ENCODE measurements around the gene HNRNPF. TPM values are rescaled to one million over a fixed set of nuclear protein-coding genes. Genes with fewer than 3 reads are reported as not detected.

Gene HNRNPF
- total RNA-seq, 2 experiments from 2014 or later: 477 to 494 TPM

GRCh38 chr10:43369921-43370320 is 39.1 kb downstream of the HNRNPF start:
- DNase-seq: no peak
- H3K27me3 Mint-ChIP-seq: no peaks in the 10 kb centered on the region
- ChIA-PET POLR2A (no interaction called here), CTCF (no interaction called here)
- H3K9me3 Mint-ChIP-seq: no peaks in the 10 kb centered on the region
- H3K36me3 Mint-ChIP-seq (ENCODE audit: low read depth): no peaks in the 10 kb centered on the region
- H3K4me3 Mint-ChIP-seq: no peak overlapping the region
- H3K27ac Mint-ChIP-seq: no peak overlapping the region
- peaks cover 12% of the 10 kb centered on the region for H3K4me1 Mint-ChIP-seq

DNA sequence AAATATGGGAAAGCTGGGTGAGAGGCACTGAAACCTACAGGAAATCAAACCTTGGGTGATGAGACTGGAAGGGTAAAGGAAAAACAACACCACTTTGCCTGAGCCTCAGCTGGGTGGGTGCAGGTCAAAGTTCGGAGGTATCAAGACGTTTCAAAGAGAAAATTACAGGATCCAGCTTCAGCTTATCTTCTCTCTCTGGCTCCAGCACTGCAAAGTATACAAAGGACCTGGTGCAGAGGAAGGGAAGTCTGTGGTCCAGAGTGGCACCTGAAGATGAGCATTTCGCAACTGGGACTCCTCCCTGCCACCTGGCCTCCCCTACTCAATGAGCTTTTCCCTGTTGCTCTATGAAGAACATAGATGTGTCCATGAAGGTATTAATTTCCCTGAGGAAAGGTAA is 44.0 kb downstream of the HNRNPF start:
- no peak overlapping the region for H3K4me3 Mint-ChIP-seq
- no peaks in the 10 kb centered on the region for H3K27me3 Mint-ChIP-seq
- ChIA-PET POLR2A (no interaction called here), CTCF (interaction anchor here (0.5 kb wide), 1 partner anchor 71 kb away, joined by 3 read pairs; no protein-coding TSS in a partner anchor)
- peaks cover 17% of the 10 kb centered on the region for H3K36me3 Mint-ChIP-seq (ENCODE audit: low read depth)
- H3K27ac Mint-ChIP-seq: no peak overlapping the region
- H3K4me1 Mint-ChIP-seq: peaks cover 29% of the 10 kb centered on the region
- DNase-seq: no peak
- H3K9me3 Mint-ChIP-seq: no peaks in the 10 kb centered on the region

DNA sequence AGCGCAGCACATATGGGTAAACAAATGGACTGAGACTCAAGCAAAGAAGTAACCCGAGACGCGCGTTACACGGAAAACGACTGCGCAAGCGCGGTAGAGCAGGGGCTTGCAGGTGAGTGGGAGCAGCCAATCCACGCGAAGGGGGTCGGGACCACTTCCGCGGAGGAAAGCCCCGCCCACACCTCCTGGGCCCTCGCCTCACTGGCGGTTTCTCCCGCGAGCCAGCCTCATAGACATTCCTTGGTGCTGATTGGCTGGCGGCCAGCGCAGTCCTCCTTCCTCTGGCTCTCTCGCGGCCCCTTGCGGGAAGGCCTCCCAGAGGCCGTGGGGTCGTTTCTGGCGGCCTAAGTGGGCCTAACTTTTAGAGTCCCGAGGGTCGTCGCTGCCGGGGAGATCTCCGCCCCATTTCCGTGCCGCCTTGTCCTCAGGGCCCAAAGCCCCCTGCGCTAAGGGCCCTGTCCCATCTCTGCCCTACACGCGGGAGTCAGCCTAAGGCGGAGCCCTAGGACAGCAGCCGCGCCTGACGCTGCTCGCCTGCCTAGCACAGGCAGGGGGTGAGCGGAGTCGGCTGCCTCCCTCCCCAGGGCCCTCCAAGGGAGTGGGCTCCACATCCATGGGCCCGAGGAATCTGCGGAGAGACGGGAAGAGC is 46.7 kb downstream of the HNRNPF start:
- CTCF ChIA-PET: interaction anchor here (0.7 to 3.2 kb wide), 8 partner anchors 10 to 158 kb away, joined by 3 to 12 read pairs (median 3); partner anchors contain the start of gene ZNF487
- Mint-ChIP-seq H3K27ac (peak overlapping the region; percentile 88), H3K9me3 (no peaks in the 10 kb centered on the region), H3K36me3 (ENCODE audit: low read depth) (peaks cover 19% of the 10 kb centered on the region), H3K27me3 (no peaks in the 10 kb centered on the region), H3K4me3 (peak overlapping the region; percentile 91), H3K4me1 (peaks cover 37% of the 10 kb centered on the region)
- DNase-seq: peak; percentile 99
- POLR2A ChIA-PET: interaction anchor here (0.6 to 2.8 kb wide), 14 partner anchors 9 to 241 kb away, joined by 3 to 37 read pairs (median 4); partner anchors contain the start of genes CSGALNACT2, FXYD4 and HNRNPF

- peak; percentile 39 for DNase-seq
- Mint-ChIP-seq H3K27ac (peak overlapping the region; percentile 88), H3K27me3 (no peaks in the 10 kb centered on the region), H3K36me3 (ENCODE audit: low read depth) (peaks cover 19% of the 10 kb centered on the region), H3K4me1 (peaks cover 40% of the 10 kb centered on the region), H3K4me3 (peak overlapping the region; percentile 91), H3K9me3 (no peaks in the 10 kb centered on the region)
- POLR2A ChIA-PET: interaction anchor here (0.6 to 2.8 kb wide), 16 partner anchors 9 to 241 kb away, joined by 3 to 37 read pairs (median 4); partner anchors contain the start of genes CSGALNACT2, FXYD4 and HNRNPF
- CTCF ChIA-PET: interaction anchor here (0.9 to 3.2 kb wide), 7 partner anchors 13 to 157 kb away, joined by 3 to 12 read pairs (median 3); partner anchors contain the start of gene ZNF487
Observed at GRCh38 chr10:43361547-43362190, 47.3 kb downstream of the HNRNPF start.

DNA sequence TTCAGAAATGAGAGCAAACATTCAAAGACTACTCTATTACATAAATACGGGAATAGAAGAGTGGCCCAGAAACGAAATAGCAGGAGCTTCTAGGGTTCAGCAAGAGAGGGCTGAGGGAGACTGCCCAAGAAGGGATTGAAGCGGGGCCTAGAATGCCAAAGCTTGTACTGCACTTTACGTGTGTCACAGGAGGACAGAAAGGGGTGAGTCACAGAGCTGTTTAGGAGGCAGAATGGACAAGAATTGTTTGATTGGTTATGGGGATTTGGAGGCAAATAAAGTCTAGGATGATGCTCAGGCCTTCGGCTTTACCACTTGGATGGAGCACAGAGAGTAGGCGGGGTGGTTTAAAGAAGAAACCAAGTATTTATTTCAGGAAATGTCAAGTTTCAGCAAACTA is 48.9 kb downstream of the HNRNPF start:
- Mint-ChIP-seq H3K4me3 (peak overlapping the region; percentile 56), H3K27me3 (no peaks in the 10 kb centered on the region), H3K27ac (peak overlapping the region; percentile 88), H3K36me3 (ENCODE audit: low read depth) (peaks cover 19% of the 10 kb centered on the region), H3K9me3 (no peaks in the 10 kb centered on the region), H3K4me1 (peaks cover 53% of the 10 kb centered on the region)
- ChIA-PET CTCF (interaction anchor here (0.7 to 3.2 kb wide), 5 partner anchors 12 to 104 kb away, joined by 3 to 12 read pairs (median 3); no protein-coding TSS in a partner anchor), POLR2A (interaction anchor here (1.1 to 2.5 kb wide), 5 partner anchors 20 to 47 kb away, joined by 3 to 12 read pairs (median 5); no protein-coding TSS in a partner anchor)
- no peak for DNase-seq

DNA sequence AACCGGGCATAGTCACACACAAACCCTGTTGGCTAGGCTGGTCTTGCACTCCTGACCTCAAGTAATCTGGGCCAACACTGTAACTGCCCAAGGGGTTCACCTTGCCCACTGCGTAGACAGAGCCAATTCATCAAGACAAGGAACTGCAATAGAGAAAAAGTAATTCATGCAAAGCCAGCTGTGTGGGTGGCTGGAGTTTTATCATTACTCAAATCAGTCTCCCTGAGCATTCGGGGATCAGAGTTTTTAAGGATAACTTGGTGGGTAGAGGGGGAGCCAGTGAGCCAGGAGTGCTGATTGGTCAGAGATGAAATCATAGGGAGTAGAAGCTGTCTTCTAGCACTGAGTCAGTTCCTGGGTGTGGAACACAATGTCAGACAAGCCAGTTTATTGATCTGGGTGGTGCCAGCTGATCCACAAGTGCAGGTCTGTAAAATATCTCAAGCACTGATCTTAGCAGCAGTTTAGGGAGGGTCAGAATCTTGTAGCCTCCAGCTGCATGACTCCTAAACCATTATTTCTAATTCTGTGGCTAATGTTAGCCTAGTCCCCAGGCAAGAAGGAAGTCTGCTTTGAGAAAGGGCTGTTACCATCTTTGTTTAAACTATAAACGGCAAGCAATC is 53.1 kb downstream of the HNRNPF start:
- peaks cover 5% of the 10 kb centered on the region for H3K27me3 Mint-ChIP-seq
- CTCF ChIA-PET: interaction anchor here (0.5 to 2.5 kb wide), 10 partner anchors 8 to 134 kb away, joined by 3 to 18 read pairs (median 4); no protein-coding TSS in a partner anchor
- peaks cover 46% of the 10 kb centered on the region for H3K4me1 Mint-ChIP-seq
- peaks cover 6% of the 10 kb centered on the region for H3K36me3 Mint-ChIP-seq (ENCODE audit: low read depth)
- peak overlapping the region; percentile 90 for H3K27ac Mint-ChIP-seq
- H3K4me3 Mint-ChIP-seq: peak overlapping the region; percentile 47
- DNase-seq: peak; percentile 54
- POLR2A ChIA-PET: interaction anchor here (0.8 to 1.7 kb wide), 12 partner anchors 41 to 235 kb away, joined by 3 to 8 read pairs (median 3); partner anchors contain the start of genes CSGALNACT2 and HNRNPF
- no peaks in the 10 kb centered on the region for H3K9me3 Mint-ChIP-seq

- ChIA-PET CTCF (interaction anchor here (0.7 to 1.8 kb wide), 10 partner anchors 8 to 150 kb away, joined by 3 to 7 read pairs (median 4); partner anchors contain the start of gene RASGEF1A), POLR2A (interaction anchor here (0.7 to 2.4 kb wide), 4 partner anchors 24 to 68 kb away, joined by 3 to 7 read pairs (median 4); partner anchors contain the start of gene HNRNPF)
- no peak for DNase-seq
- Mint-ChIP-seq H3K27me3 (peaks cover 14% of the 10 kb centered on the region), H3K27ac (peak overlapping the region; percentile 5), H3K36me3 (ENCODE audit: low read depth) (peaks cover 1% of the 10 kb centered on the region), H3K4me3 (no peak overlapping the region), H3K4me1 (peaks cover 47% of the 10 kb centered on the region), H3K9me3 (no peaks in the 10 kb centered on the region)
Observed at GRCh38 chr10:43354879-43355380, 54.1 kb downstream of the HNRNPF start.

GRCh38 chr10:43354330-43354635 is 54.7 kb downstream of the HNRNPF start:
- Mint-ChIP-seq H3K4me1 (peaks cover 46% of the 10 kb centered on the region), H3K36me3 (ENCODE audit: low read depth) (no peaks in the 10 kb centered on the region), H3K9me3 (no peaks in the 10 kb centered on the region), H3K27ac (no peak overlapping the region), H3K27me3 (peaks cover 14% of the 10 kb centered on the region), H3K4me3 (no peak overlapping the region)
- POLR2A ChIA-PET: interaction anchor here (1.3 to 2.4 kb wide), 4 partner anchors 42 to 67 kb away, joined by 3 to 7 read pairs (median 6); partner anchors contain the start of gene HNRNPF
- DNase-seq: no peak
- CTCF ChIA-PET: interaction anchor here (0.9 to 2.1 kb wide), 6 partner anchors 9 to 153 kb away, joined by 3 to 7 read pairs (median 4); no protein-coding TSS in a partner anchor

DNA sequence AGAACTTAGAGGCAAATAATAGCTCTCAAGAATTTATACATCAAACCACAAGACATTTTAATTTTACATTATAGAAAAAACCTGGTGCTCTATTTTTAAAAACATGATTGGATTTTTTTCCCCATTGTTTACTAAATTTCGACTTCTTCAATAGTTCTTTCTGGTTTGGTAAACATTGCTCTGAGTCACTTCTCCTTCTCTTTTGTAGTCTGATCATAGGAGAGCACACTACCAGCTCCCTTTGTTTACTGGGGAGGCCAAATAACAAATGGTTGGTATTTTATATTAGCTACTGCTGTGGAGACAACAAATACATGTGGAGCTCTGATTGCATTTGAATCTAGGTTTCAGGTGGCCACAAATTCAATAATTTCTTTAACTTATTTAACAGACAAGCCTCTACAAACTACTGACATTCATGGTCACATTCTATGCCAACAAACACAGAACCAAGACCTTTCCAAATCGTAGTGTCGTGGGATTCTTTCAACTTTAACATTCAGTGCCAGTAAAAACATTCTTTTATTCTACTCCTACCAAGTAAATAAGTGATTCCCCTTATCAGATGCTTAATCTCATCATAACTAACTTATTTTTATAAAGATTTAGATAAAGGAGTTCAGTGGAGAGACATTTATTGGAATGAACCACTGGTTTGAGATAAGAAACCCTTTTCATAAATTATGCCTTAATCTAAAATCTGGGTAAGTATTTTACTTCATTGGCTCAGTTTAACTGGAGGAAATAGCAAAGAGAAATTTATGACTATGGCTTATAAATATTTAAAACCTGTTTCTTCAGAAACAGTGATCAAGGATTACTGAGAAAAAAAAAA is 55.3 kb downstream of the HNRNPF start:
- POLR2A ChIA-PET: interaction anchor here (0.6 to 2.4 kb wide), 5 partner anchors 28 to 66 kb away, joined by 3 to 7 read pairs (median 4); partner anchors contain the start of gene HNRNPF
- Mint-ChIP-seq H3K9me3 (no peaks in the 10 kb centered on the region), H3K27me3 (peaks cover 14% of the 10 kb centered on the region), H3K27ac (no peak overlapping the region), H3K4me3 (no peak overlapping the region), H3K4me1 (peaks cover 49% of the 10 kb centered on the region), H3K36me3 (ENCODE audit: low read depth) (peaks cover 1% of the 10 kb centered on the region)
- CTCF ChIA-PET: interaction anchor here (0.7 to 2.1 kb wide), 7 partner anchors 54 to 152 kb away, joined by 3 to 10 read pairs (median 4); no protein-coding TSS in a partner anchor
- no peak for DNase-seq

GRCh38 chr10:43352951-43353350 is 56.0 kb downstream of the HNRNPF start:
- peaks cover 3% of the 10 kb centered on the region for H3K36me3 Mint-ChIP-seq (ENCODE audit: low read depth)
- peaks cover 57% of the 10 kb centered on the region for H3K4me1 Mint-ChIP-seq
- H3K9me3 Mint-ChIP-seq: no peaks in the 10 kb centered on the region
- ChIA-PET CTCF (interaction anchor here (0.7 to 2.1 kb wide), 4 partner anchors 60 to 151 kb away, joined by 3 to 10 read pairs (median 5); no protein-coding TSS in a partner anchor), POLR2A (interaction anchor here (1.8 to 2.4 kb wide), 3 partner anchors 43 to 66 kb away, joined by 4 to 7 read pairs (median 7); no protein-coding TSS in a partner anchor)
- H3K4me3 Mint-ChIP-seq: no peak overlapping the region
- no peak overlapping the region for H3K27ac Mint-ChIP-seq
- peaks cover 14% of the 10 kb centered on the region for H3K27me3 Mint-ChIP-seq
- no peak for DNase-seq

DNA sequence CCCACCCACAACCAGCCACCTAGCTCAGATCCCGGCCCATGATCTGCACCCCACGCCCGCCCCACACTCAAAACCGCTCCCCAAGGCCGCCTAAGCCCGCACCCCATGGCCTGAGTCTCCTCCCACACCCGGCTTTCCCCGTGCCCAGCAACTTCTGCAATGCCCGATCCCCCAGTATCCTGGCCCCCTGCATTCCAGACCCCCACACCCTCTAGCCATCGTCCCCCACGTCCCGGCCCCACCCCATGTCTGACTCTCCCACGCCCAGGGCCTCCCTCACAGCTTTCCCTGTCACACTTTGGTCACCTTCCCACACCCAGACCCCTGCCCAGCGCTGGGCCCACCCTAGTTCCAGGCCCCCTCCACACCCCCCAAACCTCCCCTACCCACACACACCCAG is 57.7 kb downstream of the HNRNPF start:
- Mint-ChIP-seq H3K9me3 (no peaks in the 10 kb centered on the region), H3K4me1 (peaks cover 58% of the 10 kb centered on the region), H3K27me3 (peaks cover 14% of the 10 kb centered on the region), H3K36me3 (ENCODE audit: low read depth) (peaks cover 3% of the 10 kb centered on the region), H3K4me3 (no peak overlapping the region), H3K27ac (no peak overlapping the region)
- ChIA-PET CTCF (interaction anchor here (0.6 to 1.2 kb wide), 4 partner anchors 61 to 149 kb away, joined by 3 to 4 read pairs (median 4); no protein-coding TSS in a partner anchor), POLR2A (interaction anchor here (1.1 kb wide), 1 partner anchor 52 kb away, joined by 3 read pairs; no protein-coding TSS in a partner anchor)
- DNase-seq: no peak
